GM10266 (cell line): Measurements from ENCODE around the gene UBE2D1.
"Not testable (repeated sequence)": the region's sequence is repeated elsewhere in the genome, so short reads cannot be mapped to it uniquely, and the experiment has no call there.

Source experiments
- DNase-seq: peaks from one replicate; pipeline ENCODE4 v3.0.0; 2012; ENCODE audit errors: extremely low spot score
- TF ChIP-seq, protein P1 (sequence below): IDR thresholded peaks from 2 replicates; pipeline ENCODE4 v1.5.1; 2012; ENCODE audit warnings: mild to moderate bottlenecking, low read depth; ENCODE audit not compliant: control insufficient read depth, insufficient read depth; ENCODE audit errors: missing control alignments

Gene UBE2D1

DNA sequence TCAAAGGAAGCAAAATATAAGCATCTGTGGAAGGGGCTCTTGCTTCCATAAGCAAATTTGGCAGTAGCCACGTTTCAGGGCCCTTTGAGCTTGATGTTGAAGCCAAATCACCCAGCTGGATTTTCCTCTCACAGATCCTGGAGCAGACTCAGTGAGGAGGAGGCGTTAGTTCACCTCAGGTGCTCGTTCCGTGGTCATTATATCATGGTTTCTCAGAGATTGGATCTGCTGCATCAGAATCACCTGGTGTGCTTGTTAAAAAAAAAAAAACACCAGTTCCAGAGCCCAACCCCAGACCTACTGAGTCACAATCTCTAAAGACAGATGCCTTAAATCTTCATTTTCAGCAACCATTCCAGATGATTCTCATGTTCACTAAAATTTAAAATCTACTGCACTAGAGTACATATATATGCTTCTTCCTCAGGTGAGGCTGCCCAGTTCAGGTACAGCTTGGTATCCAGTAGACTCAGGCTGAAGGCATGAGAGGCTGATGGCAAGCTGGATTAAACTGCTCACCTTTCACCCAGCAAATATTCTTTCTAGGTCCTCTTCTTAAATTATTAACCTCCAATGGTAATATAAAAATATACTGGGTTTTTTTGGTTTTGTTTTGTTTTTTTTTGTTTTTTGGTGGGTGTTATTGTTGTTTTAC is 75.3 kb downstream of the UBE2D1 start:
- TF ChIP-seq, protein P1, sequence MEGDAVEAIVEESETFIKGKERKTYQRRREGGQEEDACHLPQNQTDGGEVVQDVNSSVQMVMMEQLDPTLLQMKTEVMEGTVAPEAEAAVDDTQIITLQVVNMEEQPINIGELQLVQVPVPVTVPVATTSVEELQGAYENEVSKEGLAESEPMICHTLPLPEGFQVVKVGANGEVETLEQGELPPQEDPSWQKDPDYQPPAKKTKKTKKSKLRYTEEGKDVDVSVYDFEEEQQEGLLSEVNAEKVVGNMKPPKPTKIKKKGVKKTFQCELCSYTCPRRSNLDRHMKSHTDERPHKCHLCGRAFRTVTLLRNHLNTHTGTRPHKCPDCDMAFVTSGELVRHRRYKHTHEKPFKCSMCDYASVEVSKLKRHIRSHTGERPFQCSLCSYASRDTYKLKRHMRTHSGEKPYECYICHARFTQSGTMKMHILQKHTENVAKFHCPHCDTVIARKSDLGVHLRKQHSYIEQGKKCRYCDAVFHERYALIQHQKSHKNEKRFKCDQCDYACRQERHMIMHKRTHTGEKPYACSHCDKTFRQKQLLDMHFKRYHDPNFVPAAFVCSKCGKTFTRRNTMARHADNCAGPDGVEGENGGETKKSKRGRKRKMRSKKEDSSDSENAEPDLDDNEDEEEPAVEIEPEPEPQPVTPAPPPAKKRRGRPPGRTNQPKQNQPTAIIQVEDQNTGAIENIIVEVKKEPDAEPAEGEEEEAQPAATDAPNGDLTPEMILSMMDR: no peak
- DNase-seq: no peak

DNA sequence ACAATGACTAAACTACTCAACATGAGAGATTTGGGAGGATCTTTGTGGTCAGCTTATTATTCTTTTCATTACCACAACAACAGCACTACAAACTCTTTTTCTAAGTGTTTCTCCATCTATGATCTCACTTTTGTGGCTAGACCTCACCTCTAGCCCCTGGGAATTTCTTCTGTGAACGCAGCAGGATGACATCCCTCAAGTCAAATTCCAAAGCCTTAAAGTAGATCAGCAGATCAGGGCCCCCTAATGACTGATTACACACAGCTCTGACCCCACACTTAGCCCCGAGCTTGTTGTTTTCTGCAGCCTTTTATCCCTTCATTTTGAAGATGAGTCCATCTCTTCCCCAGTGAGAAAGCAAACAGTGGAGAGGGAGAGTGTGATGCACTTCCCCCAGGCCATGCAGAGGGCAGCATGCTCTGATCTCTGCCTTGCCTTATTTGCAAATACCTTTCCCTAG is 77.7 kb downstream of the UBE2D1 start:
- TF ChIP-seq, protein P1: no peak
- no peak for DNase-seq

DNA sequence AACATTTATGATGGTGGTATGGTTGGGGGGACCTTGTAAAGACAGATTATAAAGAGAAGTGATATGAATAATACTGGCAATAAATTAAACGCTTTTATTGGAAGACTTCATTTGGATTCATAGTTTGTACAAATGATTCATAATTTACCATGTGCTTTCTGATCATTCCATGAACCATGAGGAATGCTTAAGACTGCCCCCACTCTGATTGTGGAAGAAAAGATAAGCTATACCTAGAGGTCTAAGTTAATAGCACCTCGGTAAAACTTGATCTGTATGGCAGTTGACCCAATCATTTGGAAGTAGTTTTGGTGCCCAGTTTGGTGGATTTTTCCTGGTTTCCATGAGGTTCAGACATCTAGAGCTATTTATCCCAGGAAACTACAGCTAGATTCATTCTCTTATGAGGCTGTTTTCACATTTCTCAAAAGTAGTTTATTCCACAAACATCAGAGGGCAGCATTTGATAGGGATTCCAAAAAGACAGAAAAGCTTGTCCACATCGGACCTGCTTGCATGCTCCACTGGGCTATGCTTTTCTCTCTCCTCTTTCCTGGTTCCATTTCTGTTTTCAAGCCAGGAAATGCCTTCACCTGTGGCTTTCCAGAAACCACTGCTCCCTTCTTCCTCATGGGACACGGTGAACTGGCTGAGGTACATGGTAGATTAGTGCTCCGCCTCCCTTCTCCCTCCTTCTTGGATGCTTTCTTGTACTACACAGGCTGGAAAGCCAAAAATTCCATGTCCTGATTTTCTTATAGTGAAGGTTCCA is 79.7 kb downstream of the UBE2D1 start:
- TF ChIP-seq, protein P1: no peak
- DNase-seq: no peak

DNA sequence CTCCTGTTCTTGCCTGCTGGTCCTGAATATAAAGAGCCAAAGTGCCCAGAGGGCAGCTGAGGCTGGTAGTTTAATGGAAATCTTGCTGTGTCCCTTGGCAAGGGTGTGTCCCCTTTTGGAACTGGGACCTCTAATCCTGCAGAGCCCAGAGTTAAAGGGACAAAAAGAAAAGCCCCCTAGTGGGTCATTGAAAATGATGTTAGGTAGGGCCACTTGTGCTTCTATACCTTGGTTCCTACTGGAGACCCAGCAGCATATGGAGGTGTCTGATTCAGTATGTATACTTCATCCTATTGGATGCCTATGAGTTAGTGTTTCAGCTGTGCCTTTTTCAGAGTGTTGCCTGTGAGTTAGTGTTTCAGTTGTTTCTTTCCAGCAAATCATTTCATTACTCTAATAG is 81.0 kb downstream of the UBE2D1 start:
- TF ChIP-seq, protein P1: no peak
- no peak for DNase-seq

DNA sequence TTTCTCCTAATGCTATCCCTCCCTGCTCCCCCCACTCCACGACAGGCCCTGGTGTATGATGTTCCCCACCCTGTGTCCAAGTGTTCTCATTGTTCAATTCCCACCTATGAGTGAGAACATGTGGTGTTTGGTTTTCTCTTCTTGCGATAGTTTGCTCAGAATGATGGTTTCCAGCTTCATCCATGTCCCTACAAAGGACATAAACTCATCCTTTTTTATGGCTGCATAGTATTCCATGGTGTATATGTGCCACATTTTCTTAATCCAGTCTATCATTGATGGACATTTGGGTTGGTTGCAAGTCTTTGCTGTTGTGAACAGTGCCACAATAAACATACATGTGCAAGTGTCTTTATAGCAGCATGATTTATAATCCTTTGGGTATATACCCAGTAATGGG is 83.1 kb downstream of the UBE2D1 start:
- DNase-seq: not testable (repeated sequence)
